22Rv1 (cell line): ENCODE data around the gene STK16.

Experiments
- ZFX ChIP-seq: fragments of 450-650 bp; IDR thresholded peaks from 2 replicates; pipeline ENCODE4 v1.6.1; 2017; ENCODE audit warnings: antibody characterized with exemption, borderline replicate concordance
- TF ChIP-seq, protein P1 (sequence below): fragments of 450-650 bp; IDR thresholded peaks from 2 replicates; pipeline ENCODE4 v1.5.1; 2017; ENCODE audit warnings: mild to moderate bottlenecking

DNA sequence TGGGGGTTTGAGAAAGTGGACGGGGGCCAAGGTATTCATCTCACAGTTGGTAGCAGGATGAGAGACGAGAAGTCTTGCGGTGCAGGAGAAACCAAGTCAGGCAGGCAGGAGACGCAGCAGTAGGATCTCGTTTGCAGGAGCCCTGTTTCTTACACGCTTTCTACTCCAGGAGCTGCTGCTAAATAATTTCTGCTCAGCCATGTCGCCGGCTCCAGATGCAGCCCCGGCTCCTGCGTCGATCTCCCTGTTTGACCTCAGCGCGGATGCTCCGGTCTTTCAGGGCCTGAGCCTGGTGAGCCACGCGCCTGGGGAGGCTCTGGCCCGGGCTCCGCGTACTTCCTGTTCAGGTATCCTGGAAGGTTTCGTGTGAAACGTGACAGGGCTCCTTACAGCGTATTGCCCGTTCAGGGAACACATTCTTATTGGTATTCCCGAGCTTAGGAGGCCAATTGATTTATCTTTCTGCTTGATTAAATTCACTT lies 15.2 kb upstream of the STK16 start:
- TF ChIP-seq, protein P1, sequence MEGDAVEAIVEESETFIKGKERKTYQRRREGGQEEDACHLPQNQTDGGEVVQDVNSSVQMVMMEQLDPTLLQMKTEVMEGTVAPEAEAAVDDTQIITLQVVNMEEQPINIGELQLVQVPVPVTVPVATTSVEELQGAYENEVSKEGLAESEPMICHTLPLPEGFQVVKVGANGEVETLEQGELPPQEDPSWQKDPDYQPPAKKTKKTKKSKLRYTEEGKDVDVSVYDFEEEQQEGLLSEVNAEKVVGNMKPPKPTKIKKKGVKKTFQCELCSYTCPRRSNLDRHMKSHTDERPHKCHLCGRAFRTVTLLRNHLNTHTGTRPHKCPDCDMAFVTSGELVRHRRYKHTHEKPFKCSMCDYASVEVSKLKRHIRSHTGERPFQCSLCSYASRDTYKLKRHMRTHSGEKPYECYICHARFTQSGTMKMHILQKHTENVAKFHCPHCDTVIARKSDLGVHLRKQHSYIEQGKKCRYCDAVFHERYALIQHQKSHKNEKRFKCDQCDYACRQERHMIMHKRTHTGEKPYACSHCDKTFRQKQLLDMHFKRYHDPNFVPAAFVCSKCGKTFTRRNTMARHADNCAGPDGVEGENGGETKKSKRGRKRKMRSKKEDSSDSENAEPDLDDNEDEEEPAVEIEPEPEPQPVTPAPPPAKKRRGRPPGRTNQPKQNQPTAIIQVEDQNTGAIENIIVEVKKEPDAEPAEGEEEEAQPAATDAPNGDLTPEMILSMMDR: no peak
- no peak for TF ChIP-seq ZFX
